Parietal lobe (tissue), 1 donor: ENCODE results near the gene MS4A13. TPM values are rescaled to one million over a fixed set of nuclear protein-coding genes. Genes with fewer than 3 reads are reported as not detected.

ENCODE experiments used
- total RNA-seq: library from RNA; depleted of rRNA; stranded (reverse); fragments of >200 nt; gene quantifications from one replicate; pipeline ENCODE4 v1.2.3, GENCODE V29; 2014

The MS4A13 gene, protein sequence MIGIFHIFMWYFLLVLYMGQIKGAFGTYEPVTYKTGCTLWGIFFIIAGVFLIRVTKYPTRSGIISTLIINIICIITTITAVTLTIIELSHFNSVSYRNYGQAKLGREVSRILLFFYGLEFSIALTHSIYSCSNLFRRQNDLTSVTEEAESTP
- not detected for total RNA-seq

DNA sequence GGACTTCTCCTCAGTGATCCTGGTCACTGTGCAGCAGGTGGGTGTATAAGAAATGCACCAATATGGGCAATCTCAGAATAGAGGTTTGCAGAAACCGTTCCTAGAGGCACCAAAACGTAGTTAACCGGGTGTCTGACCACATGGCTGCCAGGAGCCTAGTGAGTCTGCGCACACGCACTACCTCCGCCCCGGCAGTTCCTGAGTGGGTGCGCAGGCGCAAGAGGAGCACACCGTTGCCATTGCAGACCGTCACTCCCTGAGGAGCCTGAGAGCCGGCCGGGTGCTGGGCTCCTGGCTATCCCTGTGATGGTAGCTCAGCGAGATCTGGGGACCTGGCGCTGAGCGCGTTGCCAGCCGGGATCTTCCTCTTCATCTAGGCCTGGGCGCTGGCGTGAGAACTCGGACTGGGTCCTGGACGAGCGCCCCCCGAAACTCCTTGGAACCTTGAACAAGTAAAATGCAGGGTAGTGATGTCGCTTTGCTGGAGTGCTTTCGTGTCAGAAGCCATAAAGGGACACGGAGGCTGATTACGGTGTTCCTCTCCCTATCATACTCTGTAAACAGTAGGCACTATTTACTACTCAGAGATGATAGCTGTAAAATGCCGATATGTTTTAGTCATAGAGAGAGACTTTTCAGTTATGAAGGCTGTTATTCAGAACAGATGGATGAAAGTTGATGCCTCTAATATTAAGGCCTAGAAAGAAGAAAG is at the start of gene MS4A13:
Gene MS4A13, plus strand, starts transcription at position 249 of the 712 bp plus-strand sequence. CDS start 2,692 bp downstream, outside the sequence.

DNA sequence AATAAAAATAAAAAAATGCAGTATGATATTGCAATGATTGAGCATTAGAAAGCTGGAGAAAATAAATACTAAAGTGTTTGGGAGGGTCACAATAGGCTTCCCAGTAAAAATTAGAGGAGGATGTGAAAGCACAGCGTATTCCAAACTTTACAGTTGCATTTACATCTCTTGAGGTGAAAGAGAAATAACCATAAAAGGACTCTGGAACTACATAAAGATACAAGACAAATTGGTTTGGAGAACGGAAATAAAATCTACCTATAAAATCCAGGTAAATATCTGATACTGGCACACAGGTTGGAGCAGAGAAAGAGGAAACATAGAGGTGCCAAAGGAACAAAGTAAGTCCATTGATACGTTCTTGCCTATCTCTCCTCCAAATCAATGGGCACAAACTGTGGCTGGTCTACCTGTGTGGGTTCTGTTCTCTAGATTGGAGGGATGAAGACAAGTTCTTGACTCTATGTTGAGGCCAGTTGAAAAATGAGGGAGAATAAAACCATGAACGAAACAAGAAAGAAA is 22.6 kb upstream of the MS4A13 start, which contains the start of gene MS4A12:
Gene MS4A12, plus strand, starts transcription at position 291 of the 522 bp plus-strand sequence. CDS start 4,541 bp downstream, outside the sequence.

Other genes starting within 250 kb of the MS4A13 start
- gene MS4A4A, start 234.7 kb upstream of the MS4A13 start, total RNA-seq = not detected
- not detected for gene MS4A6E, start 188.1 kb upstream of the MS4A13 start, total RNA-seq
- 1.9 TPM for gene MS4A7, start 136.9 kb upstream of the MS4A13 start, total RNA-seq
- not detected for gene MS4A14, start 118.9 kb upstream of the MS4A13 start, total RNA-seq
- gene MS4A5, start 85.8 kb upstream of the MS4A13 start, total RNA-seq = not detected
- not detected for gene MS4A1, start 59.5 kb upstream of the MS4A13 start, total RNA-seq
- gene MS4A12, start 22.6 kb upstream of the MS4A13 start, total RNA-seq = not detected
- gene MS4A8, start 184.2 kb downstream of the MS4A13 start, total RNA-seq = not detected
- not detected for gene MS4A18, start 209.3 kb downstream of the MS4A13 start, total RNA-seq
- gene MS4A15, start 241.5 kb downstream of the MS4A13 start, total RNA-seq = not detected